H54 (cell line): ENCODE data around the gene GPR158.
A peak's percentile ranks its signal among the peaks of the same experiment; 100 is the strongest.

ENCODE experiments used
- DNase-seq: peaks from one replicate; pipeline ENCODE4 v3.0.0; 2011; ENCODE audit warnings: low spot score, mixed read lengths; ENCODE audit not compliant: insufficient read length
- FAIRE-seq: peaks from 3 replicates; lab custom pipeline; 2011; peaks lifted over from hg19 to GRCh38; lab: Jason Lieb, UNC
- POLR2A ChIP-seq: IDR thresholded peaks from 2 replicates; pipeline ENCODE4 v1.6.1; 2011; ENCODE audit warnings: low read depth, mild to moderate bottlenecking, low read length

Gene GPR158

DNA sequence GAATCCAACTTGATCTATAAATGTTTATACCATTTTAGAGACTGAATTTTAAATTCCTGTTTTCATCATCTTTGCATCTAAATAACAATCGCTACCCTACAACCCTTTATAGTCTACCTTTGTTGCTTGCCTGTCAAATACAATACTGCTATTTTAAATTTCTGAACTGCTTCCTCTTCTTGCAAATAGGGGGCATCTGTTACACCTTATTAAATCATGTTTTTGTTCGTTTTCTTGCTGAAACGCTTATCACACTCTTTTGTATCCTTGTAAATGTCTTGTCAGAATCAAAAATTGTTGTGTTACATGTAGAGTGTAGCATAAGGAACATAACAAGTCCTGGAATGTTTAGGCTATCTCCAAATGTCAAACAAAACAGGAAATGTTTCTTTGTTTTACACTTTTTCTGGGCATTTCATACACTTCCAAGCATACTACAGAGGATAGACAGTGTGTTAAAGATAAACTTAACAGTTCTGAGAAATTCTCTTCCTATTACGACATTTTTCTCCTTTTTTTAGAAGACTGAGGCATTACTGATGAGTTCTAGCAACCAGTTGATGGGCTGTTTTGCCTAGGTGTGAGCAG lies 281.3 kb downstream of the GPR158 start:
- FAIRE-seq (no peak), DNase-seq (no peak)
- TF ChIP-seq POLR2A: no peak

DNA sequence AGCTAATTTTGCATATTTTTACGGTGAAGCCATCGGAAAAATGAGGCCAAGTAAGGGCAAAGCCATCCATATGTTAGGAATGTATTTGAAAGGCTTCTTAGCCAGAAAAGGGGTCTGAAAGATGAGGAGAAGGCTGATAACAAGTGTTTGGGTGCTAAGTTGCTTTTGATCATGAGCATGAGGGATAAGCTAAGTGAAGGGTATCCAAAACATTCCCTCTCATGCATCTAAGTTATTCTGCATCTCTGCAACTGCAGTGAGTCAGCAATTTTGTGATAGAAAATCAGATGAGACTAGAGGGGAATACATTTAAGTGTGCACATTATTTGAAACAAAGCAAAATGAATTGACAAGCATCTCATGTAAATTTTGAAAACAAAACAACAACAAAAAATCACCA lies 282.8 kb downstream of the GPR158 start:
- FAIRE-seq (no peak), DNase-seq (no peak)
- TF ChIP-seq POLR2A: no peak

DNA sequence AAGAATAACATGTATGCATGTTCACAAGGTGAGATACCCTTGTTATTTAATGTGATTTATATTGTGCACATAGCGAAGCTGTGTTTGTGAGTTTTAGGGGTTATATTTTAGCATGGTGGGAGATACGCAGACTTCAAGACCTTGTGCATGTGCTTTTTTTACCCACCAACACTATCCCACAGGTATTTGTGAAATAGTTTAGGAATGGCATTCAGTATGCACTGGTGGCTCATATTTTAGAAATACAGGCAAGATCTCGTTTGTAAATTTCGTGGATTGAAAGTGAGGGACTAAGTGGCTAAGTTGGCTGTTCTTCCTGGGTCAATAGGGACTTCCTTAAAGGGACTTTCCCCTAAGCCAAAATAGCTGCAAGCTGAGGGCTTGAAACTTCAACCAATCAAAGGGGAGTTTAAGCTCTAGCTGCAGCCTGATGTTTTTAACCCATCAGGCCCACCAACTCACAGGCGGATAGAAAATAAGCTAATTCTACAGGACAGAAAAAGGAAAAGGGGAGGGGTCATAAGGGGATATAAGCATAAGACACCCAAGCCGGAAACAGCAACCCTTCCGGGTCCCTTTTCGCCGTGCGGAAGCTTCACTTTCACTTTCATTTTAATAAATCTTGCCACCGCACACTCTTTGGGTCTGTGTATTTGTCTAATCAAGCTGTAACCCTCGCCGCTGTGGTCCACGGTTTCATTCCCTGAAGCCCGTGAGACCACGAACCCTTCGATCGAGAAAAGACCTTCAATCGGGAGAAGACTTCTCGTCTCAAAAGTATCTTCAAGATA lies 291.0 kb downstream of the GPR158 start:
- peak; percentile 98 for FAIRE-seq
- no peak for TF ChIP-seq POLR2A
- DNase-seq: peak; percentile 7

DNA sequence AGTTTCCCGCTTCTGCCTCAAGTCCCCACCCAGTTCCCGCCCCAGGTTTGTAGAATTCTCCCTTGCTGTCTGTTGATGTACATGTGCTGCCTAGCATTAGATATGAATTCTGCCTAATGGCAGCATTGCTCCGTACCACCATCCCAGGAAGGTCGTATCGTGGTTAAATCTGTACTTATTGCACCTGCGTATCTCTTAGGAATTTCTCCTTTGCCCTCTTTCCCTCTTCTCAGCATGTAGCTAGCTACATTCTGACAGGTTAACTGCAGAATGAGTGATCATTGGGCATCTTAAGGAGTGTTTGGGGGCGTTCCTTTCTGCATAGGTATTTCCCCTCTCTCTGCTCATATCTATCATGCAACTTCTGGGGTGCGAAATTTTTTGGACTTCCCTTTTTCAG lies 293.1 kb downstream of the GPR158 start:
- DNase-seq (no peak), FAIRE-seq (no peak)

GRCh38 chr10:25481467-25481866 lies 306.7 kb downstream of the GPR158 start:
- TF ChIP-seq POLR2A: no peak
- DNase-seq: no peak
- no peak for FAIRE-seq

More for the DNA sequence above, 293.1 kb downstream of the GPR158 start:
- no peak for TF ChIP-seq POLR2A

DNA sequence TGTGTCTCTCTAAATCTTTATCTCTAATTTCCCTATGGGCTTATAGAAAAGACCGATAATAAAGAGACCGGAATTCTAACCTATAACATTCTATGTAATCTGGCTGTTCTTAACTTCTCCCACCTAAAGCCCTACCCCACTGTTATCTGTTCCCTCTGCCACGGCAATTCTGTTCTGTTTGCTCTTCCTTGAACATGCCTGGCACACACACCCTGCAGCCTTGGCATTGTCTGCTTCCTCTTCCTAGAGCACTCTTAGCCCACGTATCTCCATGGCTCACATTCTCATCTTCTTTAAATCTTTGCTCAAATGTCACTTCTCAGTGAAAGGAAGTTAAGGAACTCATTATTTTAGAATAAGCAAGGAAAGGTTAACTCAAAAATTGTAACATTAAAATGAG lies 309.2 kb downstream of the GPR158 start:
- DNase-seq (no peak), FAIRE-seq (no peak)
- no peak for TF ChIP-seq POLR2A

DNA sequence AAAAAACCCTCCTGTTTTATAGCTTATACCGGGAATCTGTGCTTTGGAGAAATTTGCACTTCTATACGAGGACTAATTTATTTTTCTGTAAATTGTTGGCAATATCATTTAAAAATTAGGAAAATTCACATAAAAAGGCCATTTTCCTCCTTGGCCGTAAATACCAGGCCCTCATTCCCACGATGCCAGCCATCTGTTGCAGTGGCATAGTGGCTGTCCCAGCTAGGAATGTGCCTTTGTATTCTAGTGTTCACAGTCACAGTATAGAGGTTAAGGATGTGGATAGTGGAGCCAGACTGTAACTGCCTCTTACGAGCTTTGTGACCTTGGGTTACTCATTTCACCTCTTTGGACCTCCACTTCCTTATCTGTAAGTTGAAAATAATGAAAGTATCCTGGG lies 312.5 kb downstream of the GPR158 start:
- DNase-seq: no peak
- no peak for FAIRE-seq
- no peak for TF ChIP-seq POLR2A

- FAIRE-seq (peak; percentile 52), DNase-seq (no peak)
- no peak for TF ChIP-seq POLR2A
Measured at GRCh38 chr10:25492040-25492439, 317.2 kb downstream of the GPR158 start.

DNA sequence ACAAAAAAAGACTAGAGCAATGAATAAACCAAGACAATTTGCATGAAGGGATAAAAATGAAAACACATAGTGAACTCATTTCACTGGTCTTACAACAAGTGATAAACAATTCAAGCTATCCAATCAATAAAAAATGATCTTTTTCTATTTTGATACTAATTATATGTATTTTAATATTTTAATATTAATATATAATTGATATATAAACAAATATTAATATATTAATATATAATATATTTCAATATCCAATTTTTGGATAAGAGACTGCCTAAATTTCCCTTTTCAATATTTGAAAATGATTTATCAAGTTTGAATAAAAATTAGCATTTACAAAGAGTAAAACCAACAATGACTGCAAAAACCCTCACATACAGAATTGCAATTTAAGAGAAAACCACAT lies 317.9 kb downstream of the GPR158 start:
- no peak for FAIRE-seq
- no peak for DNase-seq
- TF ChIP-seq POLR2A: no peak

- DNase-seq: peak; percentile 44
- TF ChIP-seq POLR2A: no peak
- peak; percentile 100 for FAIRE-seq
Measured at GRCh38 chr10:25493122-25493893, 318.5 kb downstream of the GPR158 start.

GRCh38 chr10:25497246-25497645 lies 322.4 kb downstream of the GPR158 start:
- no peak for TF ChIP-seq POLR2A
- FAIRE-seq: no peak
- DNase-seq: no peak

GRCh38 chr10:25498645-25499044 lies 323.8 kb downstream of the GPR158 start:
- DNase-seq: no peak
- no peak for FAIRE-seq

GRCh38 chr10:25501912-25502311 lies 327.1 kb downstream of the GPR158 start:
- TF ChIP-seq POLR2A: no peak
- FAIRE-seq: no peak
- DNase-seq: no peak

More at GRCh38 chr10:25498645-25499044, 323.8 kb downstream of the GPR158 start:
- TF ChIP-seq POLR2A: no peak

- DNase-seq (no peak), FAIRE-seq (no peak)
- no peak for TF ChIP-seq POLR2A
Measured at GRCh38 chr10:25502453-25502852, 327.7 kb downstream of the GPR158 start.
